Activated naive CD8-positive, alpha-beta T cell treated with anti-CD3 and anti-CD28 coated beads, Interleukin-2, amount 50 U/mL, for 16 hours (primary cell): Measurements from ENCODE around the gene TRIM47.

Experiments
- DNase-seq: peaks from one replicate; pipeline ENCODE4 v3.0.0-alpha.2; 2020; ENCODE audit warnings: low read depth, low spot score

Gene TRIM47

GRCh38 chr17:75832164-75832651 lies 46.2 kb downstream of the TRIM47 start:
- no peak for DNase-seq

- DNase-seq = no peak
Measured at GRCh38 chr17:75831032-75831571, 47.3 kb downstream of the TRIM47 start.

GRCh38 chr17:75830164-75831031 lies 48.0 kb downstream of the TRIM47 start:
- DNase-seq = no peak

GRCh38 chr17:75829747-75830146 lies 48.6 kb downstream of the TRIM47 start:
- no peak for DNase-seq

GRCh38 chr17:75828741-75829140 lies 49.6 kb downstream of the TRIM47 start:
- DNase-seq = no peak

GRCh38 chr17:75828076-75828400 lies 50.3 kb downstream of the TRIM47 start:
- no peak for DNase-seq

GRCh38 chr17:75827308-75828075 lies 50.9 kb downstream of the TRIM47 start:
- no peak for DNase-seq

- no peak for DNase-seq
Measured at GRCh38 chr17:75826561-75827307, 51.6 kb downstream of the TRIM47 start.

GRCh38 chr17:75825748-75826370 lies 52.5 kb downstream of the TRIM47 start:
- DNase-seq = no peak

- no peak for DNase-seq
Measured at GRCh38 chr17:75825149-75825552, 53.2 kb downstream of the TRIM47 start.

- no peak for DNase-seq
Measured at GRCh38 chr17:75824666-75825065, 53.7 kb downstream of the TRIM47 start.
